GM21825 (cell line): ENCODE data around the gene RASL10B.

Experiments
- ATAC-seq: cut with Tn5 transposase; IDR thresholded peaks from one replicate; pipeline ENCODE4 v1.9.1; 2021; ENCODE audit warnings: mild to moderate bottlenecking, moderate library complexity; ENCODE audit not compliant: unreplicated experiment

Gene RASL10B

GRCh38 chr17:35791681-35792350 lies 60.4 kb downstream of the RASL10B start:
- ATAC-seq, result no peak
